Globus pallidus (tissue), 1 donor: ENCODE measurements around the gene RPS19.
A peak's percentile ranks its signal among the peaks of the same experiment; 100 is the strongest.

Experiments used
- DNase-seq: peaks from one replicate; pipeline ENCODE4 v3.0.0-alpha.2; 2015; ENCODE audit warnings: low spot score

RPS19 gene

GRCh38 chr19:41859618-41860418 is at the start of gene RPS19:
Gene RPS19, plus strand, starts transcription at chr19:41860255. Its CDS starts 520 bp downstream, at chr19:41860775.
- peak; percentile 100 for DNase-seq

GRCh38 chr19:41810301-41810700 is 49.8 kb upstream of the RPS19 start:
- DNase-seq = no peak

GRCh38 chr19:41811036-41811435 is 49.0 kb upstream of the RPS19 start:
- peak; percentile 38 for DNase-seq

- DNase-seq = no peak
Observed at GRCh38 chr19:41811981-41812380, 48.1 kb upstream of the RPS19 start.

- DNase-seq = no peak
Observed at GRCh38 chr19:41813911-41814310, 46.1 kb upstream of the RPS19 start.

- no peak for DNase-seq
Observed at GRCh38 chr19:41815301-41815700, 44.8 kb upstream of the RPS19 start.

- DNase-seq = no peak
Observed at GRCh38 chr19:41816761-41817160, 43.3 kb upstream of the RPS19 start.

GRCh38 chr19:41821003-41821735 is 38.9 kb upstream of the RPS19 start:
- no peak for DNase-seq

GRCh38 chr19:41837981-41838708 is 21.9 kb upstream of the RPS19 start:
- DNase-seq = no peak

GRCh38 chr19:41839211-41839610 is 20.8 kb upstream of the RPS19 start:
- DNase-seq = no peak

GRCh38 chr19:41843371-41843770 is 16.7 kb upstream of the RPS19 start:
- no peak for DNase-seq

GRCh38 chr19:41844601-41845000 is 15.5 kb upstream of the RPS19 start, which contains the start of gene LYPD4:
Gene LYPD4, minus strand, starts transcription at chr19:41844683. Its CDS starts 5,398 bp downstream, at chr19:41839285.
- DNase-seq = no peak

GRCh38 chr19:41845001-41845050 is 15.2 kb upstream of the RPS19 start, which contains the start of gene DMRTC2:
Gene DMRTC2, plus strand, starts transcription at chr19:41845042. Its CDS starts 2,387 bp downstream, at chr19:41847429.
- no peak for DNase-seq

- DNase-seq = no peak
Observed at GRCh38 chr19:41845051-41845590, 14.9 kb upstream of the RPS19 start.

GRCh38 chr19:41847351-41848105 is 12.5 kb upstream of the RPS19 start:
- DNase-seq = no peak

GRCh38 chr19:41848666-41849065 is 11.4 kb upstream of the RPS19 start:
- no peak for DNase-seq

- DNase-seq = no peak
Observed at GRCh38 chr19:41849067-41849466, 11.0 kb upstream of the RPS19 start.

- DNase-seq = no peak
Observed at GRCh38 chr19:41850381-41850780, 9.7 kb upstream of the RPS19 start.

GRCh38 chr19:41851456-41851855 is 8.6 kb upstream of the RPS19 start:
- no peak for DNase-seq

- no peak for DNase-seq
Observed at GRCh38 chr19:41853344-41853743, 6.7 kb upstream of the RPS19 start.

GRCh38 chr19:41853768-41854167 is 6.3 kb upstream of the RPS19 start:
- no peak for DNase-seq

- no peak for DNase-seq
Observed at GRCh38 chr19:41859213-41859617, 840 bp upstream of the RPS19 start.
